Measurements from ENCODE around the gene ABCD3. TPM values are rescaled to one million over a fixed set of nuclear protein-coding genes. Genes with fewer than 3 reads are reported as not detected.

ABCD3 gene
- polyA plus RNA-seq, 1 of the 3 experiments (the other 2 are of a cell fraction), result 6.5 TPM

- peak; percentile 62 for DNase-seq
- peak overlapping the region; percentile 38; the same call in 1 of the 2 replicates for H3K9ac ChIP-seq
- H3K27me3 ChIP-seq (ENCODE audit: insufficient read depth), result no peaks in the 10 kb centered on the region
- peak overlapping the region; percentile 88 for H3K4me2 ChIP-seq
- H3K9me2 ChIP-seq, result no peaks in the 10 kb centered on the region
- H3K9me3 ChIP-seq, result no peaks in the 10 kb centered on the region
- TF ChIP-seq PBX3 (IDR thresholded peaks at IDR 0.05), result no peak
- peak; percentile 57 for TF ChIP-seq TCF12 (IDR thresholded peaks at IDR 0.05)
- TF ChIP-seq TAF1 (IDR thresholded peaks at IDR 0.05; ENCODE audit: borderline replicate concordance, low read depth, low read length), result no peak
- TF ChIP-seq CHD2 (IDR thresholded peaks at IDR 0.05; ENCODE audit: low read length, partially characterized antibody), result peak; percentile 12
- TF ChIP-seq NFIC (IDR thresholded peaks at IDR 0.05; ENCODE audit: borderline replicate concordance), result peak; percentile 12; the same call in 1 of the 2 replicates
- peak; percentile 64; the same call in 1 of the 2 replicates for TF ChIP-seq RCOR1 (IDR thresholded peaks at IDR 0.05; ENCODE audit: low read length)
- 17% methylated on average over 21 of the region's 26 CpGs for WGBS (ENCODE audit: low lambda C conversion rate)
- peaks cover 21% of the 10 kb centered on the region for H3F3A ChIP-seq (replicated peaks; ENCODE audit: insufficient read depth)
- ChIA-PET CTCF (interaction anchor here (0.9 to 3.0 kb wide), 9 partner anchors 12 to 633 kb away, joined by 3 to 25 read pairs (median 4); partner anchors contain the start of gene GCLM), POLR2A (interaction anchor here (0.6 to 1.5 kb wide), 2 partner anchors 15 to 262 kb away, joined by 3 to 4 read pairs; no protein-coding TSS in a partner anchor)
- peak overlapping the region; percentile 73 to 86 for H3K4me3 ChIP-seq (ENCODE audit: low read depth in 2 of 2, low read length in 1 of 2)
- H3K27ac ChIP-seq (ENCODE audit: low read depth in 2 of 2, low read length in 1 of 2), result peak overlapping the region; percentile 41 to 68; a peak in 2 of 4 replicates
- H3K79me2 ChIP-seq (ENCODE audit: insufficient read depth), result no peaks in the 10 kb centered on the region
- H4K20me1 ChIP-seq (ENCODE audit: insufficient read depth), result no peaks in the 10 kb centered on the region
- H3K36me3 ChIP-seq (replicated peaks in 1 of 2; ENCODE audit: control insufficient read depth in 1 of 2, insufficient read depth in 2 of 2, low read length in 1 of 2), result no peaks in the 10 kb centered on the region
- H3K4me1 ChIP-seq (ENCODE audit: control insufficient read depth in 1 of 2, insufficient read depth in 2 of 2, low read depth in 1 of 2, low read length in 1 of 2), result peaks cover 12 to 15% of the 10 kb centered on the region in 2 experiments; a peak in 3 of 4 replicates
- peak overlapping the region; percentile 87 for H2AFZ ChIP-seq (ENCODE audit: low read depth)
Observed at GRCh38 chr1:94542088-94542870, 124.1 kb downstream of the ABCD3 start.

GRCh38 chr1:94543001-94543400 is 124.8 kb downstream of the ABCD3 start:
- H3F3A ChIP-seq (replicated peaks; ENCODE audit: insufficient read depth), result peaks cover 21% of the 10 kb centered on the region
- H3K9me2 ChIP-seq, result no peaks in the 10 kb centered on the region
- DNase-seq, result no peak
- ChIA-PET CTCF (interaction anchor here (0.7 to 2.1 kb wide), 6 partner anchors 13 to 634 kb away, joined by 3 to 7 read pairs (median 3); partner anchors contain the start of gene GCLM), POLR2A (interaction anchor here (1.5 kb wide), 1 partner anchor 261 kb away, joined by 4 read pairs; no protein-coding TSS in a partner anchor)
- H3K27ac ChIP-seq (ENCODE audit: low read depth in 2 of 2, low read length in 1 of 2), result no peak overlapping the region
- no peaks in the 10 kb centered on the region for H3K27me3 ChIP-seq (ENCODE audit: insufficient read depth)
- H3K36me3 ChIP-seq (replicated peaks in 1 of 2; ENCODE audit: control insufficient read depth in 1 of 2, insufficient read depth in 2 of 2, low read length in 1 of 2), result no peaks in the 10 kb centered on the region
- H3K9ac ChIP-seq, result no peak overlapping the region
- no peaks in the 10 kb centered on the region for H4K20me1 ChIP-seq (ENCODE audit: insufficient read depth)
- 85% methylated on average over 1 of the region's 1 CpG for WGBS (ENCODE audit: low lambda C conversion rate)
- no peak overlapping the region; the same call in 1 of the 2 replicates for H2AFZ ChIP-seq (ENCODE audit: low read depth)
- peak overlapping the region; percentile 88; the same call in 1 of the 2 replicates for H3K4me2 ChIP-seq
- no peaks in the 10 kb centered on the region for H3K79me2 ChIP-seq (ENCODE audit: insufficient read depth)
- H3K4me1 ChIP-seq (ENCODE audit: control insufficient read depth in 1 of 2, insufficient read depth in 2 of 2, low read depth in 1 of 2, low read length in 1 of 2), result peaks cover 11 to 15% of the 10 kb centered on the region in 2 experiments; a peak in 3 of 4 replicates
- H3K4me3 ChIP-seq (ENCODE audit: low read depth in 2 of 2, low read length in 1 of 2), result no peak overlapping the region
- TF ChIP-seq FOSL2 (IDR thresholded peaks at IDR 0.05; ENCODE audit: borderline replicate concordance, low read depth) (0 out of 2 replicates have a peak, but pooled peaks have one; percentile 5), IRF3 (IDR thresholded peaks at IDR 0.05; ENCODE audit: low read depth, low read length) (no peak)
- H3K9me3 ChIP-seq, result no peaks in the 10 kb centered on the region
